ENCODE results near the gene TRMT5. TPM values are rescaled to one million over a fixed set of nuclear protein-coding genes. Genes with fewer than 3 reads are reported as not detected.
A peak's percentile ranks its signal among the peaks of the same experiment; 100 is the strongest.

Gene TRMT5, protein sequence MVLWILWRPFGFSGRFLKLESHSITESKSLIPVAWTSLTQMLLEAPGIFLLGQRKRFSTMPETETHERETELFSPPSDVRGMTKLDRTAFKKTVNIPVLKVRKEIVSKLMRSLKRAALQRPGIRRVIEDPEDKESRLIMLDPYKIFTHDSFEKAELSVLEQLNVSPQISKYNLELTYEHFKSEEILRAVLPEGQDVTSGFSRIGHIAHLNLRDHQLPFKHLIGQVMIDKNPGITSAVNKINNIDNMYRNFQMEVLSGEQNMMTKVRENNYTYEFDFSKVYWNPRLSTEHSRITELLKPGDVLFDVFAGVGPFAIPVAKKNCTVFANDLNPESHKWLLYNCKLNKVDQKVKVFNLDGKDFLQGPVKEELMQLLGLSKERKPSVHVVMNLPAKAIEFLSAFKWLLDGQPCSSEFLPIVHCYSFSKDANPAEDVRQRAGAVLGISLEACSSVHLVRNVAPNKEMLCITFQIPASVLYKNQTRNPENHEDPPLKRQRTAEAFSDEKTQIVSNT
- total RNA-seq = 11.5 and 13.2 TPM in 2 replicates

DNA sequence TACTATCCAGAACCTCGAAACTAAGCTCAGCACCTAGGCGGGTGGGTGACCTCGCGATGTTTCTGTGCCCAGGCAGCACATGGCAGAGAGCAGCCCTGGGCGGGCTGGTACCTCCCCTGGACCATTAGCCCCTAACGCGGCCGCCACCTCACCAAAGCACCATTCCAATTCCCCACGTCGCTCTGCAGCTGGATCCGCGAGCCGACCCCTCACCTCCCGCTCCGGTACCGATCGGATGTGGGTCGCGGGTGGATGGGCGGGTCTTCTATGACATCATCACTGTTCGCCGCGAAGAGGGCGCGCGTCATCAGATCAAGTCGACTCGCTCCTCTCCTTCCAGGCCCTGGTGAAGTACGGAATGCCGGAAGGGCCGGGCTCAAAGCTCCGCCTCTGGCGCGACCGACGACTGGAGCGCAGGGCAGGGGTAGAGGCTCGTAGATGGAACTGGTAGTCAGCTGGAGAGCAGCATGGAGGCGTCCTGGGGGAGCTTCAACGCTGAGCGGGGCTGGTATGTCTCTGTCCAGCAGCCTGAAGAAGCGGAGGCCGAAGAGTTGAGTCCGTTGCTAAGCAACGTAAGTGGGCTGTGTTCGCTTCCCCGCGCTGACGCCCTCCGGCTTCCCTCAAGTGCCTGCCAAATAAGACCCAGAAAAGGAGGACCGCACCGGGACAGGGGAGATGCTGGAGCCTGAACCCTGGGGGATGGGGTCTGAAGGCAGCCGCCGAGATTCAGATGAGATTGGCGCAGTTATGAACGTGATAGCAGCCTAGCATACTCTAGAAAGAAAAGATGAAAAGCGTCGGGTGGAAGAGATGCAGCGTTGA lies at the start of gene TRMT5, which contains the start of gene SLC38A6:
Gene TRMT5, minus strand, starts transcription at position 269 of the 822 bp plus-strand sequence. Its CDS starts 106 bp downstream, at position 163.
Gene SLC38A6, plus strand, starts transcription at position 435 of the 822 bp plus-strand sequence. Its CDS starts 33 bp downstream, at position 468.
- Mint-ChIP-seq H3K27me3 (no peaks in the 10 kb centered on the region), H3K27ac (no peak within 1 kb of the TSS), H3K36me3 (ENCODE audit: low read depth) (peaks cover 24% of the 10 kb centered on the region), H3K4me3 (no peak within 1 kb of the TSS), H3K4me1 (peaks cover 17% of the 10 kb centered on the region), H3K9me3 (no peaks in the 10 kb centered on the region)
- DNase-seq = peak; percentile 88
- intact Hi-C loops (cut with micrococcal nuclease) = loop anchor here (1.0 to 5.0 kb wide), 8 partner anchors 136 to 889 kb away; partner anchors contain the start of genes DHRS7 and PPM1A
- ATAC-seq (ENCODE audit: low read depth) = peak; percentile 83
- TF ChIP-seq, protein P1, sequence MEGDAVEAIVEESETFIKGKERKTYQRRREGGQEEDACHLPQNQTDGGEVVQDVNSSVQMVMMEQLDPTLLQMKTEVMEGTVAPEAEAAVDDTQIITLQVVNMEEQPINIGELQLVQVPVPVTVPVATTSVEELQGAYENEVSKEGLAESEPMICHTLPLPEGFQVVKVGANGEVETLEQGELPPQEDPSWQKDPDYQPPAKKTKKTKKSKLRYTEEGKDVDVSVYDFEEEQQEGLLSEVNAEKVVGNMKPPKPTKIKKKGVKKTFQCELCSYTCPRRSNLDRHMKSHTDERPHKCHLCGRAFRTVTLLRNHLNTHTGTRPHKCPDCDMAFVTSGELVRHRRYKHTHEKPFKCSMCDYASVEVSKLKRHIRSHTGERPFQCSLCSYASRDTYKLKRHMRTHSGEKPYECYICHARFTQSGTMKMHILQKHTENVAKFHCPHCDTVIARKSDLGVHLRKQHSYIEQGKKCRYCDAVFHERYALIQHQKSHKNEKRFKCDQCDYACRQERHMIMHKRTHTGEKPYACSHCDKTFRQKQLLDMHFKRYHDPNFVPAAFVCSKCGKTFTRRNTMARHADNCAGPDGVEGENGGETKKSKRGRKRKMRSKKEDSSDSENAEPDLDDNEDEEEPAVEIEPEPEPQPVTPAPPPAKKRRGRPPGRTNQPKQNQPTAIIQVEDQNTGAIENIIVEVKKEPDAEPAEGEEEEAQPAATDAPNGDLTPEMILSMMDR (IDR thresholded peaks at IDR 0.05) = no peak
- ChIA-PET POLR2A (interaction anchor here (0.5 to 1.4 kb wide), 4 partner anchors 13 to 732 kb away, joined by 3 to 5 read pairs (median 4); partner anchors contain the start of gene PPM1A), CTCF (interaction anchor here (0.8 to 1.0 kb wide), 2 partner anchors 29 to 630 kb away, joined by 3 to 4 read pairs; no protein-coding TSS in a partner anchor)

DNA sequence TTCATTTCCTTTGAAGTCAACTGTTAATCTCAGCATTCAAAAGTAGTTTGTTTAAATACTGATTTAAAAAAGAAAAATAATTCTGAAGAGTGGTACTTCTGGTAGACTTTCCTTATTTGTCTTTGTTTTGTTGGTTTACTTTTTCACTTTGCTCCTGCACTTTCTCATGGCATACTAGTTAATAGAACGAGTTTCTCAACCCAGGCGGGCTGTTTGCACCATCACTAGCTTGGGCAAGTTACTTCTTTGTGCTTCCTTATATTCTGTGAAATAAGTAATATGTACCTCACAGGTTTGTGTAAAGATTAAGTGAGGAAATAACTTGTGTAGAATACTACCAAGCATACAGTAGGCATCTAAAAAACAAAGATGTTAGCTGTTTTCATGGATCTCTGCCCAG lies 45.6 kb upstream of the TRMT5 start:
- no peak overlapping the region for H3K4me3 Mint-ChIP-seq
- TF ChIP-seq, protein P1 (IDR thresholded peaks at IDR 0.05) = no peak
- no peak for ATAC-seq (ENCODE audit: low read depth)
- no peak overlapping the region for H3K27ac Mint-ChIP-seq
- peaks cover 6% of the 10 kb centered on the region for H3K4me1 Mint-ChIP-seq
- no peak for DNase-seq
- no peaks in the 10 kb centered on the region for H3K27me3 Mint-ChIP-seq
- intact Hi-C loops (cut with micrococcal nuclease) = loop anchor here (5.0 to 10.0 kb wide), 2 partner anchors 694 to 762 kb away; no protein-coding TSS in a partner anchor
- CTCF ChIA-PET = interaction anchor here (1.0 to 6.2 kb wide), 7 partner anchors 8 to 404 kb away, joined by 3 to 59 read pairs (median 6); no protein-coding TSS in a partner anchor
- POLR2A ChIA-PET = no interaction called here
- no peaks in the 10 kb centered on the region for H3K36me3 Mint-ChIP-seq (ENCODE audit: low read depth)
- H3K9me3 Mint-ChIP-seq = no peaks in the 10 kb centered on the region

DNA sequence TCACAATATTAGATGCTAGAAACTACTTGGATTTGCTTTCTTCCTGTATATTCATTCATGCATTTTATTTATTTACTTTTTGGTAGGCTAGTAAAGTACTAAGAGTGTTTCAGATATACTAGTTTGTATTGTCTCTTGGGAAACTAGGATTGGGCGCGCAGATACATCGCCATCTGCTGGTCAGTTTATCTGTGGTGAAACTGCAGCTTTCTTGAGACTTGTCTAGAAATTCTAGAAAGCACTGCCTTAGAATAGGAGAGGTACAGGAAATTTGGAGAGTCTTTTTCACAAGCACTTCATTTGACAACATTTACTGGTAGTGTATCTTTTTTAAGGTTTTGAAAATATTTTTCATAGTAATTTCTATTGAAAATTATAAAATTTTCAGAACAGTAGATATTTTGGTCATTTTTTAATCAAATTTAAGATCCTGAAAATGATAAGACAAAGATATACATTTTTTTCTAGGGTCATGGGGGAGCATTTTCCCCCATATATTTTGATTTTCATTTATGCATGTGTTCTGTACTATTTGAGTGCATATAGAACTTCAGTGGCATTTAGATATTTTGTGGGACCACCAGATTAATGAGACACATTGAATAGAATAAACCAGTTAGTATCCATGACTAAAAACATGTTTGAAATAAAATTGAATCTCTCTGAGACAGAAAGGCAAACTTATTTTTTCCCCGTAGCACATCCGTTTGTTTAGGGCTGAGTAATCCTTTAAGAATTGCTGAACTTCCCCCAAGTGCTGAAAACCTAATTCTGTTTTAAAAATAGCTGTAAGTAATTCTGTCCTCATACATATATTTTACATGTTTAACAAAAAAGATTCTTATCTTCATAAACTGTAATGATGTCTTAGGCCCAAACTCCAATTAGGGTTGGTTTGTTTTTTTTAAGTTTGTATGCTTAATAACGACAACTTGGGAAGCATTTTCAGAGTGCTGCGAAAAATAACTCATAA lies 44.7 kb upstream of the TRMT5 start:
- Mint-ChIP-seq H3K27ac (no peak overlapping the region), H3K4me3 (no peak overlapping the region), H3K9me3 (no peaks in the 10 kb centered on the region), H3K36me3 (ENCODE audit: low read depth) (no peaks in the 10 kb centered on the region), H3K27me3 (no peaks in the 10 kb centered on the region), H3K4me1 (peaks cover under 1% of the 10 kb centered on the region)
- CTCF ChIA-PET = interaction anchor here (0.7 to 6.2 kb wide), 10 partner anchors 9 to 676 kb away, joined by 3 to 59 read pairs (median 4); no protein-coding TSS in a partner anchor
- intact Hi-C loops (cut with micrococcal nuclease) = loop anchor here (1.0 to 10.0 kb wide), 7 partner anchors 227 to 761 kb away; no protein-coding TSS in a partner anchor
- peak; percentile 57 for ATAC-seq (ENCODE audit: low read depth)
- POLR2A ChIA-PET = no interaction called here
- DNase-seq = no peak
- TF ChIP-seq, protein P1 (IDR thresholded peaks at IDR 0.05) = peak; percentile 83

DNA sequence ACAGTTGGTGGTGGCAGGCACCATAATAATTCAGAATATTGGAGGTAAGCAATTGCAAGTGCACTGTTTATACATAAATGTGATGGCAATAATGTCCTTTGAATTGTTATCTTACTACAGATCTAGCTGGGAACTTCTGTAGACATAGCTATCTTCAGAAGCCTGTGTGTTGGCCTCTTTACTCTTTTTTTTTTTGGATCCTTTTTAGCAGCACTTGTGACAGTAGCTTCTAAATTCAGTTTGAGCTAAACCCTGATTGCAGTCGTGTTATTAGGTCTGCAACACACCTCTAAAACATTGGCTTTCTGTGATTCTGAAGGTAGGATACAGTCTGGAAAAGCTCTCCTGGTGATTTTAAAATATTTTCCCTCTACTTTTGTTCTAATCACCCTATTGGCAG lies 38.7 kb upstream of the TRMT5 start:
- intact Hi-C loops (cut with micrococcal nuclease) = no loop called here
- Mint-ChIP-seq H3K27me3 (no peaks in the 10 kb centered on the region), H3K27ac (no peak overlapping the region), H3K4me1 (no peaks in the 10 kb centered on the region), H3K36me3 (ENCODE audit: low read depth) (no peaks in the 10 kb centered on the region), H3K9me3 (no peaks in the 10 kb centered on the region), H3K4me3 (no peak overlapping the region)
- CTCF ChIA-PET = no interaction called here
- DNase-seq (no peak), ATAC-seq (ENCODE audit: low read depth) (no peak)
- TF ChIP-seq, protein P1 (IDR thresholded peaks at IDR 0.05) = no peak
- POLR2A ChIA-PET = interaction anchor here (0.6 kb wide), 1 partner anchor 298 kb away, joined by 5 read pairs; no protein-coding TSS in a partner anchor

Measured in activated B cell treated with CpG ODN at 0.5 μM for 24 hours (primary cell).